A673 (cell line): ENCODE measurements around the gene HMGB1.

Experiments
- CTCF ChIP-seq: fragments of 300-800, 200-600 bp; sonication (generic); conservative IDR thresholded peaks from 2 replicates; pipeline ENCODE4 v1.5.1; 2017; ENCODE audit warnings: low read depth, mild to moderate bottlenecking, antibody characterized with exemption, low read length, moderate library complexity, mixed read lengths
- EZH2 ChIP-seq: fragments of 200-600 bp; sonication (generic); IDR thresholded peaks from 2 replicates; pipeline ENCODE4 v1.6.1; 2017; ENCODE audit warnings: borderline replicate concordance, low read depth, mild to moderate bottlenecking, mixed read lengths, antibody characterized with exemption, low read length; ENCODE audit not compliant: poor library complexity, severe bottlenecking

GRCh38 chr13:30465593-30466357, at the start of gene HMGB1:
- TF ChIP-seq CTCF, result no peak
- no peak for TF ChIP-seq EZH2
